GM19035 (cell line): ENCODE data around the gene OBSCN.

Source experiments
- ATAC-seq: cut with Tn5 transposase; IDR thresholded peaks from one replicate; pipeline ENCODE4 v1.9.1; 2021; ENCODE audit not compliant: unreplicated experiment

Gene OBSCN

GRCh38 chr1:228337031-228337564 lies 129.3 kb downstream of the OBSCN start:
- no peak for ATAC-seq

GRCh38 chr1:228337711-228338520 lies 130.1 kb downstream of the OBSCN start:
- ATAC-seq: no peak

DNA sequence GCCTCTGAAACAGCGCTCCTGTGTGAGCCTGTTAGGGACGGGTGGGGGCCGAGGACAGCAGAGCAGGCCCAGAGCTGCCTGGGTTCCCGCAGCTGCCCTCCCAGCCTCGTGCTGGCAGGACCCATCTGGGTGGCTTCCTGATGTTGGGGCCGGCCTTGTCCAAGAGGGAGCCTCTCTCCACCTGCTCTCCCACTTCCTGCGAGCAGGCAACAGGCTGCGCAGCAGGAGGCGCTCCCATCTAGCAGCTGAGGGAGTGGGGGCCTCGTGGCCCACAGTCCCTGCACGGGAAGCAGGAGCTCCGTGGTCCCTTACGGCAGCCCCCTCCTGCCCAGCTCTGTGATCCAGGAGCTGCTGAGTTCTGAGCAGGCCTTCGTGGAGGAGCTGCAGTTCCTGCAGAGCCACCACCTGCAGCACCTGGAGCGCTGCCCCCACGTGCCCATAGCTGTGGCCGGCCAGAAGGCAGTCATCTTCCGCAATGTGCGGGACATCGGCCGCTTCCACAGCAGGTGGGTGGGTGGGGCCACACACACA lies 130.7 kb downstream of the OBSCN start:
- ATAC-seq: no peak

- no peak for ATAC-seq
Observed at GRCh38 chr1:228339059-228339704, 131.3 kb downstream of the OBSCN start.

GRCh38 chr1:228339766-228340685 lies 132.2 kb downstream of the OBSCN start:
- ATAC-seq: no peak

DNA sequence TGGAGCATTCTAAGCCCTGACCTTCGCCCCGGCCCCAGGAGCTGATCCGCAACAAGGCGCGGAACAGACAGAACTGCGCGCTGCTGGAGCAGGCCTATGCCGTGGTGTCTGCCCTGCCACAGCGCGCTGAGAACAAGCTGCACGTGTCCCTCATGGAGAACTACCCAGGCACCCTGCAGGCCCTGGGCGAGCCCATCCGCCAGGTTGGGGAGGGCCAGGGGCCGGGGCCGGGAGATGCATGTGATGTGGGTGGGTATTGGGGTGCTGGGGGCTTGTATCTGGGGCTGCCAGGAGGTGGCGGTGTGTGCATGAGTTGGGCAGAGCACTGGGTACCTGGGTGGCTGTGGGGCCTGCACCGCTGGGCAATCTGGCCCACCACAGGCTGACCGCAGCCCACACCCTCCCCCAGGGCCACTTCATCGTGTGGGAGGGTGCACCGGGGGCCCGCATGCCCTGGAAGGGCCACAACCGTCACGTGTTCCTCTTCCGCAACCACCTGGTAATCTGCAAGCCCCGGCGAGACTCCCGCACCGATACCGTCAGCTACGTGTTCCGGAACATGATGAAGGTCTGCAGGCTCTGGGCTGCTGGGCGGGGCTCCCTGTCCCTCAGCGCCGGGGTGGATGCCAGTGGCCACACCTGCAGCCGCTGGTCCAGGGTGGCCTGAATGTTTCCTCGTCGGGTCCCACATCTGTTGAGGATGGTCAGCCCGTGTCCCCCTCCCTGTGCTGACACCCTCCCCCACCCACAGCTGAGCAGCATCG lies 133.0 kb downstream of the OBSCN start:
- ATAC-seq: no peak

DNA sequence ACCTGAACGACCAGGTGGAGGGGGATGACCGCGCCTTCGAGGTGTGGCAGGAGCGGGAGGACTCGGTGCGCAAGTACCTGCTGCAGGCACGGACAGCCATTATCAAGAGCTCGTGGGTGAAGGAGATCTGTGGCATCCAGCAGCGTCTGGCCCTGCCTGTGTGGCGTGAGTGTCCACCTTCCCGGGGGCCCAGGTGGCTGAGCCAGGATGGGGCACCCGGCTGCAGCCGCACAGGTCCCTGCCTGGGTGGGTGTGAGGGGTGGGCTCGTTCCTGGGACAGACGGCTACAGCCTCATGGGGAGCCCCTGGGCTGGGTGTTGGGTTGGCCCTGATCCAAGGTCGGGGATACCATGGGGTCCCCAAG lies 133.6 kb downstream of the OBSCN start:
- ATAC-seq: no peak

- no peak for ATAC-seq
Observed at GRCh38 chr1:228341814-228342626, 134.2 kb downstream of the OBSCN start.

- no peak for ATAC-seq
Observed at GRCh38 chr1:228342627-228343190, 134.9 kb downstream of the OBSCN start.

DNA sequence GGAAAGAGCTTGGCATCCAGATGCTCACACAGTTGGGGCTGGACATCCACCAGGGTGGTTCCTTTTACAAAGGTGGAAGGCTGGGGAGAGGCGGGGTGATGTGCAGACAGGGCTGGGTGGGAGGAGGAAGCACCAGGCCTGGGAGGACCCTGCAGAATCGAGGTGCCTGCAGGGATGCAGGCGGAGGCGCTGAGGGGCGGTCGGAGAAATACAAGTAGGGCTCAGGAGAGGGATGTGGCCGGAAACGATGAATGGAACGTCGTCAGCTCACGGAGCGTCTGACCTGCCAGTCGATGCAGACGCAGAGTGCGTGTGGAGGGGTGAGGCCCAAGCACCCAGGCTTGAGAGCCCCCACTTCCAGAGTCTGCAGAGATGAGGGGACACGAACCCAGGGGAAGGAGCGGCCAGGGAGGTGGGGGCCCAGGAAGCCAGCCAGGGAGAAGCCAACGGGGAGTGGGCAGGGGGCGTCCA lies 135.4 kb downstream of the OBSCN start:
- ATAC-seq: no peak

DNA sequence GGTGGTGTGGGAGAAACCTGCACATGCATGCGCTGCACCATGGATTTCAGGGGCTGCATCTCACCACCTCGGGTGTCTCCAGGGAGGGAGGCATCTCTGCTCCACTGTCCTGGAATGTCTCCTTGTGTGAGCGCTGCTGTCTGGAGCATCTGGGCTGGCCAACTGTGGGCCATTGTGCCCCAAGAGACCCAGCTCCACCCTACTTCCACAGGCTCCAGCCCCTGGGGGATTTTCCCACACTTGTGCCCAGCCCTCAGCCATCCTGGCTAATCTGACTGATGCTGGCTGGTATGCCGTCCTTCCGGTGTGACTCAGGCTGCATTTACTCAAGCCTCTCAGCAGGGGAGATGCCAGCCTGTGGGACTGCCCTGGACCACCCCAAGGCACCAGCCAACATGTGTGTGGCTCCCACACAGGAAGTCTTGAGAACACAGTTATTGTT lies 136.8 kb downstream of the OBSCN start:
- no peak for ATAC-seq

- no peak for ATAC-seq
Observed at GRCh38 chr1:228345201-228345930, 137.5 kb downstream of the OBSCN start.

DNA sequence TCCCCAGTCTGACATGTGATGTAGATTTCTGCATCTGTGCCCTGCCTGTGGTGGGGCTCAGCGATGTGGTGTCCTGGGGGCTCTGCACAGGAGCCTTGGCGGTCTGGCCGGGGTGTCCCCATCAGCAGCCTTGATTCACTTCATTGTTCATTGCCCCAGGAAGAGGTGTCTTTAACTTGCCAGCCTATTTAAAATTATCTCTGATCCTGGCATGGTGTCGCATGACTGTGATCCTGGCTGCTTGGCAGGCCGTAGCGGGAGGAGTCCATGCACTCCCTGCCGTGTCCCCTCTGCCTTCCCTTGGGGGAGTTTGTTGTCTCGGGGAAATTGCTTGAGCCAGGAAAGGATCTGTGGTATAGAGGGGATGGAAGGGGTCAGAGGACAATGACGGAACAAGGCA lies 138.9 kb downstream of the OBSCN start:
- ATAC-seq: no peak

GRCh38 chr1:228347181-228347580 lies 139.3 kb downstream of the OBSCN start:
- ATAC-seq: no peak

DNA sequence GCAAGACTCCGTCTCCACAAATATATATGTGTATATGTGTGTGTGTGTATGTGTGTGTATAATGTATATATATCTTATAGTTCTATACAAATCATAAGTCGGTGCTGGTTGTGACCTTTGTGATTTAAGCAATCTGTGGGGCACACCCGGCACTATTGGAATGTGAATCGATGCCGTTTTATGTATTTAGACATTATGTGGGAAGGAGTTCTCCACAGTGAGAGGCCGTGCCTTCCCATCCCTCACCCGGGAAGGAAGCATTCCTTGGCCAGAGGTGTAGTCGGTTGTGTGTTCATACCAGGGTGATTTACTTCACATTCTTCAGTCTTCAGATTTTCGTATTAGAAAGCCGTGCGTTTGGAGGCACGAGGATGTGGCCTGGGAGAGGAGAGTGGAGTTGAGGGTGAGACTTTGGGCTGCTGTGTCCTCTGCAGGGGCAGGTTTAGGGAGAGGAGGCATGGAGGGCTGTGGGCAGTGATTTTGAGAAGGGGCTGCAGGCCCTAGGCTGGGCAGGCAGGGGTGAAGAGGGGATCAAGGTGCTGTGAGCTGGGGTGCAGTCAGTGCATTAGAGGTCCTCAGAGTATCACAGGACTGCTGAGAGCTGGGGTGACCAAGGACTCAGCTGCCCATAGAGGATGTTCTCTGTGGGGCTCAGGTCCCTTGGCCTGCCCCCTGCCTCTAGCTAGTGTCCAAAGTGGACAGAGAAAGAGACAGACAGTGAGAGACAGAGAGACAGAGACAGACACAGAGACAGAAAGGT lies 141.0 kb downstream of the OBSCN start:
- no peak for ATAC-seq

- no peak for ATAC-seq
Observed at GRCh38 chr1:228349701-228350171, 141.9 kb downstream of the OBSCN start.

- no peak for ATAC-seq
Observed at GRCh38 chr1:228350179-228350742, 142.4 kb downstream of the OBSCN start.
